T-helper 1 cell treated with Interleukin-12 subunit alpha and Interleukin-12 subunit beta and Interleukin-4 antibody, amounts not matched to agents 30 μg/mL and 1 μg/mL, for 36 hours (primary cell): Measurements from ENCODE around the gene SPTBN4.
"Not testable (repeated sequence)": the region's sequence is repeated elsewhere in the genome, so short reads cannot be mapped to it uniquely, and the experiment has no call there.

ENCODE experiments used
- H3K27ac Mint-ChIP-seq: one replicate; pipeline ENCODE4 v1.8.0; 2021; ENCODE audit warnings: mild to moderate bottlenecking, mixed read lengths
- H3K27me3 Mint-ChIP-seq: one replicate; pipeline ENCODE4 v1.8.0; 2021; ENCODE audit warnings: low read depth, mixed read lengths
- H3K36me3 Mint-ChIP-seq: one replicate; pipeline ENCODE4 v1.8.0; 2021; ENCODE audit warnings: low read depth, mixed read lengths
- H3K4me1 Mint-ChIP-seq: one replicate; pipeline ENCODE4 v1.8.0; 2021; ENCODE audit warnings: low read depth, mixed read lengths
- H3K4me3 Mint-ChIP-seq: one replicate; pipeline ENCODE4 v1.8.0; 2021; ENCODE audit warnings: mild to moderate bottlenecking, moderate library complexity, mixed read lengths
- H3K9me3 Mint-ChIP-seq: one replicate; pipeline ENCODE4 v1.8.0; 2021; ENCODE audit warnings: mixed read lengths

SPTBN4 gene

GRCh38 chr19:40539070-40539469 is 72.3 kb downstream of the SPTBN4 start:
- Mint-ChIP-seq H3K4me3 (no peak overlapping the region), H3K27ac (no peak overlapping the region), H3K36me3 (no peaks in the 10 kb centered on the region), H3K27me3 (no peaks in the 10 kb centered on the region), H3K9me3 (no peaks in the 10 kb centered on the region), H3K4me1 (no peaks in the 10 kb centered on the region)

DNA sequence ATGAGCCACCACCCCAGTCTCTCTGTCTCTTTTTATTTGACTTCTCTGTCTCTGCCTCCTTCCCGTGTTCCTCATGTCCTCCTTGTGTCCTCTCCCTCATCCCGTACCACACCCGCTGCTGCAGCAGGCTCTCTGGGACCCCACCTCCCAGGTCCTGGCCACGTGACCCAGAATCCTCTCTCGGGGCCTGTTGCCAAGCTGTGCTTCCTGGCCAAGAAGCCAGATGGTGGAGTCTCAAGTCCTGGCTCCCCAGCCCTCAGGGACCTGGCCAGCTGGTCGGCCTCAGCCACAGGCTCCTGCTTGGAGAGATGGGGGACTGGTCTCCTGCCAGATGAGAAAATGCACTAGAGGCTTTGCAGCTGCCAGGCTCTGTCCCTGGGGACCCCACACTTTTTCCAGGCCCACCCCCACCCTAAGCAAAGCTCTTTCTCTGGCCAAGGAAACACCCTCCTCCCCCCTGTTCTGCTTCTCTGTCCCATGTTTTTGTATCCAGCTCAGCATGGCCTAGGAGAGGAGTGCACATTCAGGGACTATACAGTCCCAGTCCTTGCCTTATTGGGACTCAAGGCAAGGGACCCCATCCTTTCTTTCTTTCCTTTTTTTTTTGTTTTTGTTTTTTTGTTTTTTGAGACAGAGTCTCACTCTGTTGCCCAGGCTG is 75.5 kb downstream of the SPTBN4 start:
- Mint-ChIP-seq H3K36me3 (no peaks in the 10 kb centered on the region), H3K27me3 (peaks cover 3% of the 10 kb centered on the region)

DNA sequence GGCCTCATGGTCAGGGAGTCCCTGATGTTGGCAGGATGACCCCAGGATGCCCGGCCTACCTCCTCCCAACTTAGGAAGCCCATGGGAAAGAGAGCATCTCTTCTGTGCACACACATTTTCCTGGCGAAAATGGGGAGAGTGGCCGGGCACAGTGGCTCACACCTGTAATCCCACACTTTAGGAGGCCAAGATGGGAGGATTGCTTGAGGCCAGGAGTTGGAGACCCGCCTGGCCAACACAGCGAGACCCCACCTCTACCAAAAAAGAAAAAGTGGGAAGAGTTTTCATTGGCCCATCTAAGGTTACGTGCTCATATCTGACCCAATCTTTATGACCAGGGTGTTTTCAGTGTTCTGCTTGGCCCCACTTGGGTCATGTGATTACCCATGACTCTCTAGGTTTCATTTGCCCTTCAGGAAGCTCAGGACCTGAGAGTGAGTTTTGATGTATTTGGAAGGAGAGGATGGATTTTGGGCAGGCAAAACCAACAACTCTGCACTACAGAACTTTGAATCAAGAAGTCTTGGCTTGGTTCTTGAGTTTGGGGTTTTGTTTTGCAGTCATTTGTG is 76.3 kb downstream of the SPTBN4 start:
- Mint-ChIP-seq H3K27ac (no peak overlapping the region), H3K4me1 (no peaks in the 10 kb centered on the region), H3K36me3 (no peaks in the 10 kb centered on the region), H3K4me3 (no peak overlapping the region), H3K9me3 (no peaks in the 10 kb centered on the region), H3K27me3 (peaks cover 7% of the 10 kb centered on the region)

More for the DNA sequence above, 75.5 kb downstream of the SPTBN4 start:
- no peak overlapping the region for H3K4me3 Mint-ChIP-seq
- H3K27ac Mint-ChIP-seq = no peak overlapping the region
- H3K9me3 Mint-ChIP-seq = no peaks in the 10 kb centered on the region
- H3K4me1 Mint-ChIP-seq = no peaks in the 10 kb centered on the region

GRCh38 chr19:40546153-40546841 is 79.5 kb downstream of the SPTBN4 start:
- H3K27ac Mint-ChIP-seq, H3K4me3 Mint-ChIP-seq, H3K9me3 Mint-ChIP-seq, H3K36me3 Mint-ChIP-seq, H3K4me1 Mint-ChIP-seq: not testable (repeated sequence)
- H3K27me3 Mint-ChIP-seq = peaks cover 28% of the 10 kb centered on the region

DNA sequence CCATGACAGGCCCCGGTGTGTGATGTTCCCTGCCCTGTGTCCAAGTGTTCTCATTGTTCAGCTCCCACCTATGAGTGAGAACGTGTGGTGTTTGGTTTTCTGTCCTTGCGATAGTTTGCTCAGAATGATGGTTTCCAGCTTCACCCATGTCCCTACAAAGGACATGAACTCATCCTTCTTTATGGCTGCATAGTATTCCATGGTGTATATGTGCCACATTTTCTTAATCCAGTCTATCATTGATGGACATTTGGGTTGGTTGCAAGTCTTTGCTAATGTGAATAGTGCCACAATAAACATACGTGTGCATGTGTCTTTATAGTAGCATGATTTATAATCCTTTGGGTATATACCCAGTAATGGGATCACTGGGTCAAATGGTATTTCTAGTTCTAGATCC is 80.4 kb downstream of the SPTBN4 start:
- not testable (repeated sequence) for H3K4me3 Mint-ChIP-seq, H3K27ac Mint-ChIP-seq, H3K4me1 Mint-ChIP-seq, H3K36me3 Mint-ChIP-seq, H3K9me3 Mint-ChIP-seq
- peaks cover 28% of the 10 kb centered on the region for H3K27me3 Mint-ChIP-seq

DNA sequence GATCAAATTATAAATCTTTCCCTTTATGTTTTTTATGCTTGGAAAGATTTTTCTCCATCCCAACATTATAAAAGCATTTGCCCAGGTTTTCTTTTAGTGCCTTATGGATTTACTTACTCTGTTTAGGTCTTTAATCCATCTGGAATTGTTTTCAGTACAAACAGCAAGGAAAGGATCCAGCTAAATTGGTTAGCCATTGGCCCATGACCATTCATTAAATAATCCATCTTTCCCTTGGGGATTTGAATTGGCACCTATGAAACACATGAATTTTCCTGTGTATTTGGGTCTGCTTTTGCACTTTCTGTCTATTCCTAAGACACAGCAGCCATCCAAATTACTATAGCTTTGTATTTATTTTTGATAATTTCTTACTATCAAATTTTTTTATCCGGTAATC is 81.0 kb downstream of the SPTBN4 start:
- peaks cover 4% of the 10 kb centered on the region for H3K4me1 Mint-ChIP-seq
- no peak overlapping the region for H3K4me3 Mint-ChIP-seq
- peaks cover 33% of the 10 kb centered on the region for H3K27me3 Mint-ChIP-seq
- no peak overlapping the region for H3K27ac Mint-ChIP-seq
- H3K9me3 Mint-ChIP-seq = no peaks in the 10 kb centered on the region
- no peaks in the 10 kb centered on the region for H3K36me3 Mint-ChIP-seq

- Mint-ChIP-seq H3K4me1 (peaks cover 4% of the 10 kb centered on the region), H3K9me3 (no peaks in the 10 kb centered on the region), H3K4me3 (no peak overlapping the region), H3K27ac (peak overlapping the region; percentile 59), H3K36me3 (no peaks in the 10 kb centered on the region), H3K27me3 (peaks cover 45% of the 10 kb centered on the region)
These were observed 82.4 kb downstream of the SPTBN4 start for GRCh38 chr19:40549007-40549708.

- Mint-ChIP-seq H3K27ac (no peak overlapping the region), H3K9me3 (no peaks in the 10 kb centered on the region), H3K27me3 (peaks cover 57% of the 10 kb centered on the region), H3K4me3 (no peak overlapping the region), H3K4me1 (peaks cover 4% of the 10 kb centered on the region), H3K36me3 (no peaks in the 10 kb centered on the region)
These were observed 84.2 kb downstream of the SPTBN4 start for GRCh38 chr19:40550951-40551350.

DNA sequence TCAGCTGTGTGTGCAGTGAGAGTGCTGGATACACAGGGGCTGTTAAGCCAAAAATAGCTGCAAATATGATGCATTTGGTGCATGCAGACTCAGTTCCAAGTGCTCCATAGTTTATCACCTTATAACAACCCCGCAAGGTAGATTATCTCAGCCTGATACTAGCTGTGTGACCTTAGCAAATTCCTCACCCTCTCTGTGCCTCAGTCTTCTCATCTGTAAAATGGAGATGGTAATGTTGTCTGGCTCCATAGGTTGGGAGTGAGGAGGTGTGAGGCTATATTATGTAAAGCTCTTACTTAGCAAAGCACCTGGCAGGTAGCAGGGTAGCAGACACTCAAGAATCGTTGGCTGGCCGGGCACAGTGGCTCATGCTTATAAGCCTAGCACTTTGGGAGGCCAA is 86.0 kb downstream of the SPTBN4 start:
- no peak overlapping the region for H3K4me3 Mint-ChIP-seq
- H3K27me3 Mint-ChIP-seq = peaks cover 60% of the 10 kb centered on the region
- H3K9me3 Mint-ChIP-seq = no peaks in the 10 kb centered on the region
- no peak overlapping the region for H3K27ac Mint-ChIP-seq
- peaks cover 4% of the 10 kb centered on the region for H3K4me1 Mint-ChIP-seq
- H3K36me3 Mint-ChIP-seq = no peaks in the 10 kb centered on the region

DNA sequence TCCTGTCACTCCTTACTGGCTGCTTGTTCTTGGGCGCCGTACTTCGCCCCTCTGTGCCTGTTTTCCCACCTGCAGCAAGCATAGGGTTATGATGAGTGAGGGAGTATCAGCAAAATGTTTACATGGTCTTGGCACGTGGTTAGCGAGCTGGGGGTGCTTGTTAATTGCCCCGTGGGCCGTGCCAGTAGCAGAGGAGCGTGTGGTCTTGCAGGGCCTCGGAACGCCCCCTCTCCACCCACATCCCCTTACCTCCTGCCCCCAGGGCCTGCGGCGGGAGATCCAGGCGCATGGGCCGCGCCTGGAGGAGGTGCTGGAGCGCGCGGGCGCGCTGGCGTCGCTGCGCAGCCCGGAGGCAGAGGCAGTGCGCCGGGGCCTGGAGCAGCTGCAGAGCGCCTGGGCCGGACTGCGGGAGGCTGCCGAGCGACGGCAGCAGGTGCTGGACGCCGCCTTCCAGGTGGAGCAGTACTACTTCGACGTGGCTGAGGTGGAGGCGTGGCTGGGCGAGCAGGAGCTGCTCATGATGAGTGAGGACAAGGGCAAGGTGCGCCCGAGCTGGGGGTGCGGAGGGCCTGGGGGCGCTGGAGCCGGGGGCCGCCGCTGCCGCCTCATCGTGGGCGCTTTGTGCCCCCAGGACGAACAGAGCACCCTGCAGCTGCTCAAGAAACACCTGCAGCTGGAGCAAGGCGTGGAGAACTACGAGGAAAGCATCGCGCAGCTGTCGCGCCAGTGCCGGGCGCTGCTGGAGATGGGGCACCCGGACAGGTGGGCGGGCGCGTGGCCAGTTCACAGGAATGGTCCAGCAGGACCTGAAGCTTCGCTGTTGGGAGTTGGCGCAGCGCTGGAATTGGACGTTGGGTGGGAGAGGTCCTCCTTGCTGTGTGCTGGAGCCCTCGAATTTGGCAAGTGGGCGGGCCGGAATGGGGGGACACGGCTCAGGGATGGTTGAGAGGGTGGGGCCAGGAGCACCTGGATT is 87.4 kb downstream of the SPTBN4 start:
- Mint-ChIP-seq H3K27ac (no peak overlapping the region), H3K4me1 (no peaks in the 10 kb centered on the region), H3K4me3 (no peak overlapping the region), H3K27me3 (peaks cover 54% of the 10 kb centered on the region), H3K9me3 (no peaks in the 10 kb centered on the region), H3K36me3 (no peaks in the 10 kb centered on the region)

GRCh38 chr19:40555978-40556689 is 89.3 kb downstream of the SPTBN4 start:
- Mint-ChIP-seq H3K4me1 (no peaks in the 10 kb centered on the region), H3K27ac (no peak overlapping the region), H3K9me3 (no peaks in the 10 kb centered on the region), H3K36me3 (no peaks in the 10 kb centered on the region), H3K27me3 (peaks cover 44% of the 10 kb centered on the region), H3K4me3 (no peak overlapping the region)

DNA sequence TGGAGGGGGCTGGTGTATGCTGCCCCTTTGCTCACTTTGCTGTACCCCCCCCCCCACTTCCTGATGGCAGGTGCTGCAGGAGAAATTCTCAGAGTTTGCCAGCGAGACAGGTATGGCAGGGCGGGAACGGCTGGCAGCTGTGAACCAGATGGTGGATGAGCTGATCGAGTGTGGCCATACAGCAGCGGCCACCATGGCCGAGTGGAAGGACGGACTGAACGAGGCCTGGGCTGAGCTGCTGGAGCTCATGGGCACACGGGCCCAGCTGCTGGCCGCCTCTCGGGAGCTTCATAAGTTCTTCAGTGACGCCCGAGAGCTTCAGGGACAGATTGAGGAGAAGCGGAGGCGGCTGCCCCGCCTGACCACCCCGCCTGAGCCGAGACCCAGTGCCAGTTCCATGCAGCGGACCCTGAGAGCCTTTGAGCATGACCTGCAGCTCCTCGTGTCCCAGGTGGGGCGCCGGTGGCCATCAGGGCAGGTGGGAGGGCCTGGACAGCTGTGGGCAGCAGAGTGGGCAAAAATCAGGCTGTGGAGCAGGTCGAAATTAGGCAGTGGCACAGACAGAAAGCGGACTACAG is 90.2 kb downstream of the SPTBN4 start:
- Mint-ChIP-seq H3K36me3 (no peaks in the 10 kb centered on the region), H3K9me3 (no peaks in the 10 kb centered on the region), H3K4me3 (no peak overlapping the region), H3K27me3 (peaks cover 49% of the 10 kb centered on the region), H3K4me1 (no peaks in the 10 kb centered on the region), H3K27ac (no peak overlapping the region)

- Mint-ChIP-seq H3K27ac (no peak overlapping the region), H3K4me1 (no peaks in the 10 kb centered on the region), H3K4me3 (no peak overlapping the region), H3K9me3 (no peaks in the 10 kb centered on the region), H3K27me3 (peaks cover 34% of the 10 kb centered on the region), H3K36me3 (no peaks in the 10 kb centered on the region)
These were observed 92.6 kb downstream of the SPTBN4 start for GRCh38 chr19:40559394-40559793.
